ENCODE data around the gene IGFBPL1.
"Not testable (repeated sequence)": the region's sequence is repeated elsewhere in the genome, so short reads cannot be mapped to it uniquely, and the experiment has no call there.

The IGFBPL1 gene

GRCh38 chr9:38423973-38424843 lies at the start of gene IGFBPL1:
Gene IGFBPL1, minus strand, starts transcription at chr9:38424454. Its CDS starts 30 bp downstream, at chr9:38424424.
- TF ChIP-seq CTCF (IDR thresholded peaks at IDR 0.05; ENCODE audit: low read depth, low read length), result no peak
- DNase-seq (ENCODE audit: low read depth in 2 of 2), result no peak
- H3K4me3 ChIP-seq (replicated peaks in 1 of 2; ENCODE audit: low read depth in 2 of 2, low read length in 2 of 2), result peak within 1 kb of the TSS in 1 of 2 donors; percentile 28

- H3K4me3 ChIP-seq (replicated peaks in 1 of 2; ENCODE audit: low read depth in 2 of 2, low read length in 2 of 2); DNase-seq (ENCODE audit: low read depth in 2 of 2): not testable (repeated sequence)
Observed at GRCh38 chr9:38472583-38473249, 48.5 kb upstream of the IGFBPL1 start.

- no peak for TF ChIP-seq CTCF (IDR thresholded peaks at IDR 0.05; ENCODE audit: low read depth, low read length)
- DNase-seq (ENCODE audit: low read depth in 2 of 2), result no peak
- H3K4me3 ChIP-seq (replicated peaks in 1 of 2; ENCODE audit: low read depth in 2 of 2, low read length in 2 of 2), result no peak overlapping the region
Observed at GRCh38 chr9:38467404-38467803, 43.1 kb upstream of the IGFBPL1 start.

- DNase-seq (ENCODE audit: low read depth in 2 of 2), result no peak
- no peak for TF ChIP-seq CTCF (IDR thresholded peaks at IDR 0.05; ENCODE audit: low read depth, low read length)
- no peak overlapping the region for H3K4me3 ChIP-seq (replicated peaks in 1 of 2; ENCODE audit: low read depth in 2 of 2, low read length in 2 of 2)
Observed at GRCh38 chr9:38453835-38454234, 29.6 kb upstream of the IGFBPL1 start.

- no peak for DNase-seq (ENCODE audit: low read depth in 2 of 2)
- H3K4me3 ChIP-seq (replicated peaks in 1 of 2; ENCODE audit: low read depth in 2 of 2, low read length in 2 of 2), result no peak overlapping the region
- TF ChIP-seq CTCF (IDR thresholded peaks at IDR 0.05; ENCODE audit: low read depth, low read length), result no peak
Observed at GRCh38 chr9:38451162-38451561, 26.9 kb upstream of the IGFBPL1 start.

- no peak for TF ChIP-seq CTCF (IDR thresholded peaks at IDR 0.05; ENCODE audit: low read depth, low read length)
- DNase-seq (ENCODE audit: low read depth in 2 of 2), result no peak
- H3K4me3 ChIP-seq (replicated peaks in 1 of 2; ENCODE audit: low read depth in 2 of 2, low read length in 2 of 2), result no peak overlapping the region
Observed at GRCh38 chr9:38447703-38448102, 23.4 kb upstream of the IGFBPL1 start.

All from cardiac fibroblast (primary cell).